Adipocyte (in vitro differentiated cells): ENCODE measurements around the gene SLC35A3.
A peak's percentile ranks its signal among the peaks of the same experiment; 100 is the strongest.
"Not testable (repeated sequence)": the region's sequence is repeated elsewhere in the genome, so short reads cannot be mapped to it uniquely, and the experiment has no call there.

Experiments
- DNase-seq: peaks from one replicate; pipeline ENCODE4 v3.0.0-alpha.2; 2015; ENCODE audit warnings: low read depth
- H3K27me3 ChIP-seq: replicated peaks from 2 replicates; pipeline ENCODE4 v1.7.0; 2013; ENCODE audit warnings: mild to moderate bottlenecking, low read length, moderate library complexity; ENCODE audit not compliant: control insufficient read depth, insufficient read depth
- H3K36me3 ChIP-seq: 2 replicates; pipeline ENCODE4 v1.7.0; 2013; ENCODE audit warnings: low read length, mild to moderate bottlenecking, moderate library complexity; ENCODE audit not compliant: control insufficient read depth, insufficient read depth, severe bottlenecking
- H3K4me1 ChIP-seq: 2 replicates; pipeline ENCODE4 v1.7.0; 2013; ENCODE audit warnings: mild to moderate bottlenecking, low read length, moderate library complexity; ENCODE audit not compliant: control insufficient read depth, insufficient read depth
- H3K4me3 ChIP-seq: 2 replicates; pipeline ENCODE4 v1.7.0; 2013; ENCODE audit warnings: mild to moderate bottlenecking, low read length, moderate library complexity
- H3K9ac ChIP-seq: 2 replicates; pipeline ENCODE4 v1.7.0; 2013; ENCODE audit warnings: mild to moderate bottlenecking, low read length, moderate library complexity
- H3K9me3 ChIP-seq: 2 replicates; pipeline ENCODE4 v1.7.0; 2013; ENCODE audit warnings: mild to moderate bottlenecking, low read length, moderate library complexity; ENCODE audit not compliant: control insufficient read depth

SLC35A3 gene

GRCh38 chr1:99956755-99957154 is 13.0 kb upstream of the SLC35A3 start:
- Histone ChIP-seq H3K36me3 (no peaks in the 10 kb centered on the region), H3K4me1 (peaks cover 12% of the 10 kb centered on the region), H3K9ac (peak overlapping the region; percentile 43), H3K27me3 (no peaks in the 10 kb centered on the region), H3K4me3 (peak overlapping the region; percentile 55), H3K9me3 (no peaks in the 10 kb centered on the region)
- DNase-seq, result peak; percentile 94

DNA sequence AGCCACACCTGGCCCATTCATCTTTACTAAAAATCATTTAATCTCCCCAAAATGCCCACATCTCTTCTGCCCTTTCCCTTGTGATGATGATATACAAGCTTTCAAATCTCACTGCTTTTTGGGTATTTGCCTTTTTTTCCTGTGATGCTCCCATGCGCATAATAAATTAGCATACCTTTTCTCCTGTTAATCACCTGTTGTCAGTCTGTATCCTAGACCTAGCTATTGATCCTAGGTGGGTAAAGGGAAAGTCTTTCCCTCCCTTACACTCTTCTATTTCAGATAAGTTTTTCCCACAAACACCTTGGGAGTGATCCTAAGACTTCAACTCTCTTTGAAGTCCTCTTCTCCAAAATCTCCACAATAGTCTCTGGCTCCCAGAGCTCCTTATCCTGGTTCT is 12.0 kb upstream of the SLC35A3 start:
- Histone ChIP-seq H3K27me3 (no peaks in the 10 kb centered on the region), H3K9ac (no peak overlapping the region), H3K9me3 (no peaks in the 10 kb centered on the region), H3K36me3 (no peaks in the 10 kb centered on the region), H3K4me3 (no peak overlapping the region), H3K4me1 (peaks cover 14% of the 10 kb centered on the region)
- DNase-seq, result no peak

DNA sequence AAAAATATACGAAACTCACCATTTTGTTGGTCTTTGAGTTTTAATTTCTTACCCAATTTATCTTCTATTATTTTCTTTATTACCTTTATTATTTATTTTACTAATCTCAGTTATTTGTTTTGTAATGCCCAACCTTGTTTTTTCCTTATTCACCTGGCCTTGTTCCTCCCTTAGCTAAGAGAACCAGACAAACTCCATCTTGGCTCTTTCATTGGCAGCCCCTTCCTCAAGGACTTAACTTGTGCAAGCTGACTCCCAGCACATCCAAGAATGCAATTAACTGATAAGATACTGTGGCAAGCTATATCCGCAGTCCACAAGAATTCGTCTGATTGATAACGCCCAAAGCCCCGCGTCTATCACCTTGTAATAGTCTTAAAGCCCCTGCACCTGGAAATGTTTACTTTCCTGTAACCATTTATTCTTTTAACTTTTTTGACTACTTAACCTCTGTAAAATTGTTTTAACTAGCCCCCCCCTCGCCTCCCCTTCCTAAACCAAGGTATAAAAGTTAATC is 10.5 kb upstream of the SLC35A3 start:
- peaks cover 22% of the 10 kb centered on the region for H3K4me1 ChIP-seq
- not testable (repeated sequence) for H3K4me3 ChIP-seq, H3K27me3 ChIP-seq, H3K36me3 ChIP-seq, DNase-seq, H3K9me3 ChIP-seq, H3K9ac ChIP-seq

- H3K9me3 ChIP-seq, H3K9ac ChIP-seq, DNase-seq, H3K27me3 ChIP-seq, H3K4me3 ChIP-seq, H3K36me3 ChIP-seq: not testable (repeated sequence)
- H3K4me1 ChIP-seq, result peaks cover 22% of the 10 kb centered on the region
These were observed 9.5 kb upstream of the SLC35A3 start for GRCh38 chr1:99960260-99960659.

- no peaks in the 10 kb centered on the region for H3K27me3 ChIP-seq
- peaks cover 16% of the 10 kb centered on the region for H3K4me1 ChIP-seq
- H3K9ac ChIP-seq, result no peak overlapping the region
- no peaks in the 10 kb centered on the region for H3K9me3 ChIP-seq
- DNase-seq, result peak; percentile 21
- no peak overlapping the region for H3K4me3 ChIP-seq
- no peaks in the 10 kb centered on the region for H3K36me3 ChIP-seq
These were observed 6.6 kb upstream of the SLC35A3 start for GRCh38 chr1:99963041-99963795.

DNA sequence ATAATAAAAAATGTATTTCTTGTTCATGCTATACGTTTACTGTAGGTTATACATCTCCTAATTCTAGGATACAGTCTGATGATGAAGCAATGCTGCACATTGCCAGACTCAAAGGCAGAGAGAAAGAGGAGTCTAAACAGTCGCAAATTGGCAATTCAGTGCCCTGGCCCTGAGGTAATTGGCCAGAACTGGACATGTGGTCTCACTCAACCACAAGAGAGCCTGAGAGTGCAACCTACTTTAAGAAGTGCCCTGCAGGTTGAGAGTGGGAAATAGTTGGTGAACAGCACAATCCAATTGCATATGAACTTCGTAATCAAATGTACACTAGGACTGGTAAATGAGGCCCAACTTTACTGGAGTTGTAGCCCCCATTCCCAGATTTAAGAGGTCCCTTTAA is 5.0 kb upstream of the SLC35A3 start:
- H3K4me1 ChIP-seq, result peaks cover 24% of the 10 kb centered on the region
- no peak for DNase-seq

DNA sequence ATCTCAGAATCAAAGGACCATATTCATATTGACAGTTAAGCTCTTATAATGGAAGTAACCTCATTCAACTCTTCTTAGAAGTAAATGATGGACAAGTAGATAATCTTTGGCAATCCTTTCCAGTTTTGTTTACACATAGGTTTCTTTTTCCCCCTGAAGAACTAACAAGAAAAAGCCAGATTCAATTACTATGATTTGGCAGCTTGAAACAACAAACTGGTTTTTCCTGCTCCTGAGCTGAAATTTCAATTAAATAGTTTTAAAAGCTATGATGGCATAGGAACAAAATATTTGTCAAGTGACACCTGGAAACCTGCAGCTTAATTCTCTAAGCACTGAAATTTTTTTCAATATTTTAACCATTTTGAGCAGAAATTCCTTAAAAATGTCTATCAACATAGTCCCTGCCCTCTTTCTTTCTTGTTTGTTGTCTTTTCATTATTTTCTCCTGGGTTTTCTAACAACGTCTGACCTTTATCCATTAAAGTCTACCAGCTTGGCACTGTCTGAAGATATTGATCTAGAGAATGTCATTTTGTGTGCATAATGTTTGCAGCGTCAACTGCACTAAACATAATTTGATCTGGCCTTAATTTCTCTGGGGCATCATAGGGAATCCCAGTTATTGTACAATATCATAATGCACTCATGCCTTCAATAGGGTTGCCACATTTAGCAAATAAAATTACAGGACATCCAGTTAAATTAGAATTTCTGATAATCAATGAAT is 4.0 kb upstream of the SLC35A3 start:
- Histone ChIP-seq H3K9ac (no peak overlapping the region), H3K9me3 (no peaks in the 10 kb centered on the region)
- no peak for DNase-seq

More for the DNA sequence above, 5.0 kb upstream of the SLC35A3 start:
- Histone ChIP-seq H3K27me3 (no peaks in the 10 kb centered on the region), H3K36me3 (no peaks in the 10 kb centered on the region), H3K9ac (no peak overlapping the region), H3K4me3 (no peak overlapping the region), H3K9me3 (no peaks in the 10 kb centered on the region)

DNA sequence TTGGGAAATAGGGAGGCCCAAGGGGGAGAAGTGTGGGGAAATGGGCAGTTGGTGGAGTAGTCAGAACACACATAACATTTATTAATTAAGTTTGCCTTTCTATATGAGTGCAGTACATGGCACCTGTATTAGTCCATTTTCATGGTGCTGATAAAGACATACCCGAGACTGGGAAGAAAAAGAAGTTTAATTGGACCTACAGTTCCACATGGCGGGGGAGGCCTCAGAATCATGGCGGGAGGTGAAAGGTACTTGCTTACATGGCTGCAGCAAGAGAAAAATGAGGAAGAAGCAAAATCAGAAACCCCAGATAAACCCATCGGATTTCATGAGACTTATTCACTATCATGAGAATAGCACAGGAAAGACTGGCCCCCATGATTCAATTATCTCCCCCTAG is 1.6 kb upstream of the SLC35A3 start:
- Histone ChIP-seq H3K27me3 (no peaks in the 10 kb centered on the region), H3K4me1 (peaks cover 24% of the 10 kb centered on the region), H3K4me3 (no peak overlapping the region), H3K36me3 (no peaks in the 10 kb centered on the region), H3K9ac (no peak overlapping the region), H3K9me3 (no peaks in the 10 kb centered on the region)
- DNase-seq, result no peak

More for the DNA sequence above, 4.0 kb upstream of the SLC35A3 start:
- Histone ChIP-seq H3K27me3 (no peaks in the 10 kb centered on the region), H3K4me3 (no peak overlapping the region), H3K36me3 (no peaks in the 10 kb centered on the region), H3K4me1 (peaks cover 27% of the 10 kb centered on the region)

DNA sequence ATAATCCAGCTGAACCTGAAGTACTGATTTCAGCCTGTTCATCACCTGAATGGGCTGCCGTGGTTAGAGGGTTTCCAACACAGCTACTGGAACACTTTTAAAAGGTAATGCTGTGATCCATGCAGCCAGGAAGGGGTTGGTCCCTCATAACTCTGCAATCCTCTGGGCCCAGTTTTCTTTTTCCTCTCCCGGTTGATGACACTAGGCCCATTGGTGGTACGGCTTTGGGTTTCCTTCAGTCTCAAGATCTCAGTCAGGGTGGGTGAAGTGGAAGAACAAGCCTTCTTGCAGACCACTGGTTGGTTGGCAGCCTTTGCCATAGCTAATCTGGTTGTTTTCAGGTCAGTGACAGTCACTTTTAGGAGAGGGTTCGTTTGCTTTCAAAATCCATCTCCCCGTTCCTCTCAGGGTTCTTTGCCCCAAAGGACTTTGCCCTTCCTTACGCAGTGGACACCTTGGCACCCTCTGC is 502 bp upstream of the SLC35A3 start:
- H3K4me1 ChIP-seq, result peaks cover 20% of the 10 kb centered on the region
- peak overlapping the region; percentile 82 for H3K9ac ChIP-seq
- no peaks in the 10 kb centered on the region for H3K9me3 ChIP-seq
- DNase-seq, result no peak
- no peaks in the 10 kb centered on the region for H3K27me3 ChIP-seq
- H3K4me3 ChIP-seq, result peak overlapping the region; percentile 93
- H3K36me3 ChIP-seq, result no peaks in the 10 kb centered on the region

GRCh38 chr1:99970713-99971255 is 988 bp downstream of the SLC35A3 start:
- Histone ChIP-seq H3K4me3 (peak overlapping the region; percentile 93), H3K4me1 (peaks cover 20% of the 10 kb centered on the region), H3K9me3 (no peaks in the 10 kb centered on the region), H3K36me3 (peaks cover 5% of the 10 kb centered on the region), H3K27me3 (no peaks in the 10 kb centered on the region), H3K9ac (peak overlapping the region; percentile 82)
- peak; percentile 29 for DNase-seq

DNA sequence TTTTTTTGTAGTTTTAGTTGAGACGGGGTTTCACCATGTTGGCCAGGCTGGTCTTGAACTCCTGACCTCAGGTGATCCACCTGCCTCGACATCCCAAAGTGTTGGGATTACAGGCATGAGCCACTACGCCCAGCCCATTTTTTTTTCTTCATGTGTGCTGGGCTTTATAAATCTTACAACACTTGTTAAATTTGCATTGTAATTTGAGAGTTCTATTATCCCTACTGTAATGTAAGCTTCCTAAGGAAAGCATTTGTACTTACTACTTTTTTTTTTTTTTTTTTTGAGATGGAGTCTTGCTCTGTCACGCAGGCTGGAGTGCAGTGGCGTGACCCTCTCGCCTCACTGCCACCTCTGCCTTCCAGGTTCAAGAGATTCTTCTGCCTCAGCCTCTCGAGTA is 2.3 kb downstream of the SLC35A3 start:
- DNase-seq, H3K9me3 ChIP-seq, H3K9ac ChIP-seq, H3K27me3 ChIP-seq, H3K4me3 ChIP-seq: not testable (repeated sequence)
- peaks cover 20% of the 10 kb centered on the region for H3K4me1 ChIP-seq
- H3K36me3 ChIP-seq, result peaks cover 11% of the 10 kb centered on the region
